PC-9 (cell line): ENCODE measurements around the gene SF1. TPM values are rescaled to one million over a fixed set of nuclear protein-coding genes. Genes with fewer than 3 reads are reported as not detected.

ENCODE experiments used
- BruUV-seq: library from RNA; stranded (reverse); fragments of 400-500 nt; replicated peaks from 2 replicates; lab custom pipeline; 2021; lab: Mats Ljungman, UMichigan
- CTCF ChIA-PET: fragments of 300-600 bp; sonication (Branson Sonifier 250); formaldehyde crosslinking; loops from one replicate; lab custom pipeline; 2022; ENCODE audit warnings: antibody characterized with exemption; lab: Charles Lee
- POLR2A ChIA-PET: fragments of 300-600 bp; sonication (Branson Sonifier 250); formaldehyde crosslinking; loops from one replicate; lab custom pipeline; 2022; ENCODE audit warnings: antibody characterized with exemption; ENCODE audit not compliant: unreplicated experiment; lab: Charles Lee
- DNase-seq, 2 experiments: peaks; one replicate each; pipeline versions ENCODE4 v3.0.0 to v3.0.0-alpha.2; 2015 to 2022; ENCODE audit warnings: mixed read lengths in 1 of 2
- H2AFZ ChIP-seq: fragments of 200-600 bp; sonication (generic); 2 replicates; pipeline ENCODE4 v1.8.1; 2017; ENCODE audit warnings: antibody characterized with exemption
- H3F3A ChIP-seq: fragments of 200-600 bp; sonication (generic); 2 replicates; pipeline ENCODE4 v1.8.1; 2017; ENCODE audit warnings: antibody characterized with exemption, mild to moderate bottlenecking, low read depth; ENCODE audit not compliant: insufficient read depth
- H3K27ac ChIP-seq: fragments of 200-600 bp; sonication (generic); 2 replicates; pipeline ENCODE4 v1.6.1; 2016; ENCODE audit warnings: mixed run types
- H3K27me3 ChIP-seq: fragments of 200-600 bp; sonication (generic); 2 replicates; pipeline ENCODE4 v1.6.1; 2016; ENCODE audit warnings: low read depth, mixed run types; ENCODE audit not compliant: insufficient read depth
- H3K36me3 ChIP-seq: fragments of 200-600 bp; sonication (generic); 2 replicates; pipeline ENCODE4 v1.6.1; 2016; ENCODE audit warnings: low read depth, mixed run types
- H3K4me1 ChIP-seq: fragments of 200-600 bp; sonication (generic); replicated peaks from 2 replicates; pipeline ENCODE4 v1.6.1; 2016; ENCODE audit warnings: mixed run types; ENCODE audit not compliant: insufficient read depth
- H3K4me2 ChIP-seq: fragments of 200-600 bp; sonication (generic); 2 replicates; pipeline ENCODE4 v1.6.1; 2017; ENCODE audit warnings: mixed run types
- H3K4me3 ChIP-seq: fragments of 200-600 bp; sonication (generic); 2 replicates; pipeline ENCODE4 v1.6.1; 2016; ENCODE audit warnings: mixed run types
- H3K79me2 ChIP-seq: fragments of 200-600 bp; sonication (generic); 2 replicates; pipeline ENCODE4 v1.6.1; 2017; ENCODE audit warnings: low read depth, mixed run types
- H3K9me2 ChIP-seq: fragments of 200-600 bp; sonication (generic); 2 replicates; pipeline ENCODE4 v1.8.1; 2017; ENCODE audit warnings: mild to moderate bottlenecking; ENCODE audit not compliant: insufficient read depth
- H3K9me3 ChIP-seq: fragments of 200-600 bp; sonication (generic); 2 replicates; pipeline ENCODE4 v1.8.1; 2016; ENCODE audit warnings: low read depth; ENCODE audit not compliant: insufficient read depth
- H4K20me1 ChIP-seq: fragments of 200-600 bp; sonication (generic); 2 replicates; pipeline ENCODE4 v1.8.1; 2017; ENCODE audit not compliant: insufficient read depth
- EZH2 ChIP-seq: fragments of 200-600 bp; sonication (generic); IDR thresholded peaks from 2 replicates; pipeline ENCODE4 v1.8.0; 2017; ENCODE audit warnings: antibody characterized with exemption, low read depth
- intact Hi-C: fragments of 100-400 bp; cut with micrococcal nuclease; formaldehyde crosslinking; loops from one replicate; pipeline ENCODE4 v1.10.0; 2022; ENCODE audit not compliant: unreplicated experiment
- total RNA-seq: library from RNA; stranded (reverse); gene quantifications from 2 replicates; pipeline ENCODE4 v1.2.3, GENCODE V29; 2021
- TF ChIP-seq, protein P1 (sequence below): fragments of 200-600 bp; sonication (generic); conservative IDR thresholded peaks from 2 replicates; pipeline ENCODE4 v1.6.1; 2017; ENCODE audit warnings: mixed run types, antibody characterized with exemption, mild to moderate bottlenecking, moderate library complexity

SF1 gene
- total RNA-seq, 1 experiment from 2014 or later, result 336 TPM

DNA sequence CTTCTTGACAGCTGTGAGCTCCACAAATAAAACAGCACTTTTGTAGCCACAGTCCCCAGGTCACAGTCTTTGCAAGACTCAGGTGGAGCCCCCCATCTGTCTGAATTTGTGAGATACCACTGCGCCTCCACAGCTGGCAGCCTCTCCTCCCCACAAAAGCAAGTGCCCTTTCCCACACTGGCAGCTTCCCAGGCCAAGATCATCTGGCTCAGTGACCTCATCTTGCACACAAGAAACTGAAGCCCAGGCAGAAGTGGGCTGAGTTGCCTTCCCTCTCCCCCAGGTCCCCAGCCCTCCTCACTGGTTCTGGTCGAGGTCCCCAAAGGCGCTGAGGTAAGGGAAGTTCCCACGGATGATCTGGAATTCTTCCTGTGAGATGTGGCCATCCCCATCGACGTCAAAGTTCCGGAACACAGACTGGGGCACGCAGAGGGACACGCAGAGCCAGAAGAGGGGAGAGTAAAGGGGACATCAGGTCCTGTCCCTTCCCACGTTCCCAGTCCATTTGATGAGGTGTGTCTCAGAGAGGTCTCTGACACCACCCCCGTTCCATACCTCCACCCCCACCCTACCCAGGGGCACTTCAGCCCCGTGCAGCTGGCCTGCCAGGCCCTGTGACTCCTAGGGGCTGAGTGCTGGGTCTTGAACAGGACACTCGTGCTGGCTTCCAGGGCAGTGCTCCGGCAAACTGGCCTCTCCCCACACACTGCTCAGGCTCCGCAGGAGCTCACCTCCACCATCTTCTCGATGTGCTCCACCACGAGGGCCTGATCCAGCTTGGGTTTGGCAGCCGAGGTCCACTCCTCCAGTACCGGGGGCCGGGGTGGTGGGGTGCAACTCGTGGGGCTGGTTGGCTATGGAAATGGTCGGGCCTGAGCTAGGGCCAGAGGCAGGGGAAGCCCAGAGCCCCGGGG lies 43.3 kb downstream of the SF1 start:
- CTCF ChIA-PET, result no interaction called here
- H3K4me1 ChIP-seq, result 0 out of 2 replicates have a peak, but pooled peaks cover 3% of the 10 kb centered on the region
- peaks cover 6% of the 10 kb centered on the region for H3F3A ChIP-seq
- H3K27me3 ChIP-seq, result peaks cover 33% of the 10 kb centered on the region; the same call in 1 of the 2 replicates
- intact Hi-C loops, result no loop called here
- no peak overlapping the region for H3K4me3 ChIP-seq
- H3K9me2 ChIP-seq, result no peaks in the 10 kb centered on the region
- POLR2A ChIA-PET, result interaction anchor here (0.6 kb wide), 1 partner anchor 35 kb away, joined by 5 read pairs; no protein-coding TSS in a partner anchor
- H3K9me3 ChIP-seq, result no peaks in the 10 kb centered on the region
- H4K20me1 ChIP-seq, result no peaks in the 10 kb centered on the region
- TF ChIP-seq, protein P1, sequence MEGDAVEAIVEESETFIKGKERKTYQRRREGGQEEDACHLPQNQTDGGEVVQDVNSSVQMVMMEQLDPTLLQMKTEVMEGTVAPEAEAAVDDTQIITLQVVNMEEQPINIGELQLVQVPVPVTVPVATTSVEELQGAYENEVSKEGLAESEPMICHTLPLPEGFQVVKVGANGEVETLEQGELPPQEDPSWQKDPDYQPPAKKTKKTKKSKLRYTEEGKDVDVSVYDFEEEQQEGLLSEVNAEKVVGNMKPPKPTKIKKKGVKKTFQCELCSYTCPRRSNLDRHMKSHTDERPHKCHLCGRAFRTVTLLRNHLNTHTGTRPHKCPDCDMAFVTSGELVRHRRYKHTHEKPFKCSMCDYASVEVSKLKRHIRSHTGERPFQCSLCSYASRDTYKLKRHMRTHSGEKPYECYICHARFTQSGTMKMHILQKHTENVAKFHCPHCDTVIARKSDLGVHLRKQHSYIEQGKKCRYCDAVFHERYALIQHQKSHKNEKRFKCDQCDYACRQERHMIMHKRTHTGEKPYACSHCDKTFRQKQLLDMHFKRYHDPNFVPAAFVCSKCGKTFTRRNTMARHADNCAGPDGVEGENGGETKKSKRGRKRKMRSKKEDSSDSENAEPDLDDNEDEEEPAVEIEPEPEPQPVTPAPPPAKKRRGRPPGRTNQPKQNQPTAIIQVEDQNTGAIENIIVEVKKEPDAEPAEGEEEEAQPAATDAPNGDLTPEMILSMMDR, result no peak
- TF ChIP-seq EZH2, result no peak
- H3K27ac ChIP-seq, result no peak overlapping the region
- H2AFZ ChIP-seq, result no peak overlapping the region
- H3K79me2 ChIP-seq, result no peaks in the 10 kb centered on the region
- H3K4me2 ChIP-seq, result no peak overlapping the region
- no peaks in the 10 kb centered on the region for H3K36me3 ChIP-seq
- no peak for DNase-seq
- no TSS peak for BruUV-seq

DNA sequence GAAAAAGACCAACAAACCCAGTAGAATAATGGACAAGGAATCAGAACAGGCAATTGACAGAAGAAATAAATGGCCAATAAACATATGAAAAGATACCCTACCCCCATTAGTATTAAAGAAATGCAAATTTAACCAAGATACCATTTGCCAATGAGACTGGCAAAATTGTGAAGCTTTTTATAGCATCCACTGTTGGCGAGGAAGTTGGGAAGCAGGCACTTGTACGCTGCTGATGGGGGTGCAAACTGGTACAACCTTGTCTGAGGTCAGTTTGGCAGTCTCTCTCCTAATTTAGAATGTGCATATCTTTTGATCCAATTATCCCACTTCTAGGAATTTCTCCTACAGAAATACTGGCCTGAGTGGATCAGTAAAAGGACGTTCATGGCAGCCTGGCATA lies 46.7 kb downstream of the SF1 start:
- Histone ChIP-seq H3K36me3 (no peaks in the 10 kb centered on the region), H4K20me1 (no peaks in the 10 kb centered on the region)
- intact Hi-C loops, result no loop called here

DNA sequence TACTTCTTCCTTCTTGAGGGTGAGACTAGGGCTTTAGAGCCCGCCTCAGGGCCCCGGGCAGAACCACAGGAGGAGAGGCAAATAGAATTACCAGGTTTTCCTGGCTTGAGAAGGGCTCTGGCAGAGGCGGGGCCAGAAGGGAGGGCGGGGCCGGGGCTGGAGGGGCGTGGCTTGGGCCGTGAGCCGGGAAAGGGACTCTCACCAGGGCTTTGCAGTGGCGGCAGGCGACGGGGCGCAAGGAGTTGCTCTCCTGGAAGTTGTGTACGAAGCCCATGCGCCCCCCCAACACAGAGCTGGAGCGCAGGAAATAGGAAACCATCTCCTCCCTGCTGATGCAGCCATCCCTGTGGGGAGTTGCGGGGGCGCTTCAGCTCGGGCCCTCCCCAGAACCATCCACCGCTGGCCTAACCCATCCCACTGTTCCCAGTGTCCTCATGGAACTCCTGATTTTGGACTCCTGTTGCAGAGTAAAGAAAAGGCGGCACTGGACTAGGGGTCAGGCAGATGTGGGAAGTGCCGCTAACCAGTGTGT lies 48.4 kb downstream of the SF1 start:
- Histone ChIP-seq H3K9me2 (no peaks in the 10 kb centered on the region), H3K4me1 (no peaks in the 10 kb centered on the region), H3K36me3 (no peaks in the 10 kb centered on the region), H3K9me3 (no peaks in the 10 kb centered on the region), H3F3A (peaks cover 4% of the 10 kb centered on the region; the same call in 1 of the 2 replicates), H3K27ac (no peak overlapping the region), H4K20me1 (no peaks in the 10 kb centered on the region), H3K27me3 (peaks cover 56% of the 10 kb centered on the region), H3K4me3 (no peak overlapping the region), H2AFZ (no peak overlapping the region), H3K4me2 (no peak overlapping the region), H3K79me2 (no peaks in the 10 kb centered on the region)
- no peak for TF ChIP-seq EZH2
- TF ChIP-seq, protein P1, result no peak
- POLR2A ChIA-PET, result no interaction called here
- no TSS peak for BruUV-seq
- peak in 1 of 2 experiments; percentile 34 for DNase-seq
- intact Hi-C loops, result no loop called here
- CTCF ChIA-PET, result no interaction called here

More for the DNA sequence above, 46.7 kb downstream of the SF1 start:
- ChIA-PET POLR2A (no interaction called here), CTCF (interaction anchor here (0.6 kb wide), 1 partner anchor 33 kb away, joined by 3 read pairs; no protein-coding TSS in a partner anchor)
- Histone ChIP-seq H3K9me2 (no peaks in the 10 kb centered on the region), H3K9me3 (no peaks in the 10 kb centered on the region), H3K27ac (no peak overlapping the region), H2AFZ (no peak overlapping the region), H3K79me2 (no peaks in the 10 kb centered on the region), H3K4me1 (no peaks in the 10 kb centered on the region), H3K4me3 (no peak overlapping the region), H3K4me2 (no peak overlapping the region), H3K27me3 (peaks cover 48% of the 10 kb centered on the region), H3F3A (peaks cover 4% of the 10 kb centered on the region; the same call in 1 of the 2 replicates)
- TF ChIP-seq, protein P1, result no peak
- TF ChIP-seq EZH2, result no peak
- no peak for DNase-seq
- no TSS peak for BruUV-seq
